Urothelium cell line (cell line): ENCODE measurements around the gene ADARB1.

Experiments used
- DNase-seq: peaks from one replicate; pipeline ENCODE4 v3.0.0; 2011; ENCODE audit warnings: low spot score, mixed read lengths
- FAIRE-seq: peaks from 2 replicates; lab custom pipeline; 2011; peaks lifted over from hg19 to GRCh38; lab: Jason Lieb, UNC

Gene ADARB1

DNA sequence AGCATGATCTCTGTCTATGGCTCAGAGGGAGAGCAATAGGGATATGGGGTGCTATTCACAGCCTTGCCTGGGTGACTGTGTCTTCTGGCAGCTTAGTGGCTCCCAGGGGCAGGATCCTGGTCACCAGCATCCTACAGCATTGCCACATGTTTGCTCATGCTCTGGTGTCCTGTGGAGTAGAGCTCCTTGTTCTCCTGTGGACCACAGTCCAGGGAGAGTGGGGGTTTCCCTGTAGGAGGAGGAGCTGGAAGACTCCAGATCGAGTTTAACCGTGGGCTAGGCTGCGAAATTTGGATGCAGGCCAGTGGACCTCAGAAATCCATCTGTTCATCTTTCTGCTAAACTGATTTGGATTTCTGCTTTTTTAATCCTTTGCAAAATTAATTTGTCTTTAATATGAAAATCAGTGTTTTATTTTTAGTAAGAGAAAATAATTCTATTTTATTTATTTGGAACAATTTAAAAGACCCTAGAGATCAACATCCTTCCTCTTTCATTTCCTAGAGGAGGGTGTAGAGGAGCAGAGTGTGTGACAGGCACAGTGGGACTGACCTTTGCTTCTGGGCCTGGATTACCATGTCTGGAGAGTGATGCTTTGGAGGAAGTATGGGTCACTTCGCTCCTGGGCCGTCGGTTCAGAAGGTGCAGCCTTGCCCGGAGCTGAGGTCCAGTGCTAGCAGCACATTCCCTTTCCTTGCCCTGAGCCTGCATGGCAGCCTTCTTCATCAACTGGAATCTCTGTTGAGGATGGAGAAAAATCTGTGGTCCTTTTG, 17.4 kb downstream of the ADARB1 start:
- DNase-seq (no peak), FAIRE-seq (no peak)

DNA sequence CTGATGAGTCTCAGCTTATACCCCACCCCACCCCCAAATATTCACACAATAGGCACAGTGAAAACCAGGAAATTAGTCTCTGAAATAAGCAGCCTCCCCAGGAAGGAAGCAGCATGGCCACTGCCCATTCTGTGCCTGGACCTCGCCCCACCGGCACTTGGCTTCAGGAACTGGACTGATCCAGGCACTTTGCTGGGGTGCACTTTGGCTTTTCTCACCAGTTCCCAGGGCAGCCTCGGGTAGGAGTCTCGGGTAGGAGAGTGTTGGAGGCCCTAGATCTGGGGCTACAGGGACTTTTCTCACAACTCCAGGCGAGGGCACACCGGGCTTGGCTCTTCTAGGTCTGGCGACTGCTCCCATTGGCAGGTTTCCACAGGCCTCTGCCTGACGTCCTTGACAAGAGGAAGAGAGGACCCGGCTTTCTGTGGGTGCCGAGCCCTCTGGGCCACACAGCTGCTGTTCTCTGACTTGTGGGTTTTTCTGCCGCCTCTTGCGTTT, 18.7 kb downstream of the ADARB1 start:
- DNase-seq (no peak), FAIRE-seq (no peak)

DNA sequence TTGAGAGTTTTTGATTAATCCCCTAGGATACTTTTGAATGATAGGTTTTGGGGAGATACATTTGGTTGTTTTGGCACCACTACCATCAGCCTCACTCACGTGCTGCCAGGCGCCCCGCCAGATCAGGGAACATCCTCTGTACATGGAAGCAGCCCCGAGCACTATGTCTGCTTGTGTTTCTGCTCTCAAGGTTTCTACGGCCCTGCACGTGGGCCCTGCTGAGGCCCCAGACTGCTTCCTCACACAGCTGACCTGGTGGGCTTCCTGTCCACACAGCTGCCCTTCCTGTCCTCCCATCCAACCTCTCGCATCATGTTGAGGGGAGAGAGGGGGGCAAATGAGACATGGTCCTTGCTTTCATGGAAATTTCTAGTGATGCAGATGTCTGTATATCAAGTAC, 20.0 kb downstream of the ADARB1 start:
- DNase-seq (no peak), FAIRE-seq (no peak)

DNA sequence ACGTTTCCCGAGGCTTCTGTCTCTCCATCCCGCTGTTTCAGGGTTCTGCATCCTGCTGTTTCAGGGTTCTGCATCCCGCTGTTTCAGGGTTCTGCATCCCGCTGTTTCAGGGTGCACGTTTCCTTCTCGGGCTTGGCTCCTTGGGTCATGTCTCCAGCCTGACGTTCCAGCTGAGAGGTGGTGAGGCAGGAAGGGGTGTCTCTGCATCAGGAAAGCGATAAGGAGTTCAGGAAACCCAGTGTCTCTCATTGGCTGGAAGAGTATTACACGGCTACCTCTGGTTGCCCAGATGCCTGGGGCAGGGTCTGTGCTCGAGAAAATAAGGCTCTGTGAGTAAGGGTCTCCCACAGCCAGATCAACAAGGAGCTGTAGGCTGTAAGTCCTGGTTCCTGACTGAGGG, 21.1 kb downstream of the ADARB1 start:
- DNase-seq (no peak), FAIRE-seq (no peak)

DNA sequence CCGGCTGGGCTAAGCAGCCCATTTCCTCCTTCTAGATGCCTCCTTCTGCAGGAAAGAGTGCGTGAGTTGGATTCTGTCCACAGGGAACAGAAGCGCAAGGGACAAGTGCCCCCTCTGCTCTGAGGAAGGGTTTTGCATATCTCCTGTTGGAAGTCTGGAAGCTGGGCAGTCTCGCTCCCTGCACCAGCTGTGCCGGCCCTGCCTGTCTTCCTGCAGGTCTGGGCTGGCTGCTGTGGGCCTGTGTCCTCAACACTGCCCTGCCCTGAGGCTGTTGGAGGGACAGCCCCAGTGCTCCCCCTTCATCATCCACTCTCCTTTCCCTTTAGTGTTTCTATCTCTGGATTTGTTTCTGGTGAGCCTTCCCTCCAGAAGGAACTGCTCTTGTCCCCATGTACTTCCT, 21.8 kb downstream of the ADARB1 start:
- DNase-seq, result no peak
- FAIRE-seq, result no peak

DNA sequence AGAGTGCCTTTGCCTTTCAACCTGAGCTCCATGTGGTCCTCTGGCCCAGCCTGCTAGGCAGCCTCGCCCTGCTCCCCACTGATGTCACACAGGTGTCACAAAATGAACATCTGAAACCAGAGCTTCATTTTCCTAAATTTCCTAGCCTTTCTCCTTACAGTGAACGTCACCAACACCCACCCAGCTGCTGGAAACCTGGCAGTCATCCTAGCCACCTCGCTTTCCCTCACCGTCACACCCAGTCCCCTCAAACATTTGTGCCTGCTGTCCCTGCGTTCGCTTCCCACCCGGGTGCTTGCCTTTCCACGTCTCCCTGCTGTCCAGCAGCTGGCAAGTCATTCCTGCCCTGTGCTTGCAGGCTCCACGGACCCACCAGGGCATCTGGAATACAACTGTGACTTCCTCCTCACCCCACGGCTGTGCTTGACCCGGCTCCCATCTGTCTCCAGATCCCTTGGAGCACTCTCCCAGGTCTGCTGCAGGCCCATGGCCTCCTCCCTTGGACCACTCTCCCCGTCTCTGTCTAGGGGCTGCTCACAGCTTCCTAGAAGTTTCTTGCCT, 23.5 kb downstream of the ADARB1 start:
- DNase-seq (no peak), FAIRE-seq (no peak)

DNA sequence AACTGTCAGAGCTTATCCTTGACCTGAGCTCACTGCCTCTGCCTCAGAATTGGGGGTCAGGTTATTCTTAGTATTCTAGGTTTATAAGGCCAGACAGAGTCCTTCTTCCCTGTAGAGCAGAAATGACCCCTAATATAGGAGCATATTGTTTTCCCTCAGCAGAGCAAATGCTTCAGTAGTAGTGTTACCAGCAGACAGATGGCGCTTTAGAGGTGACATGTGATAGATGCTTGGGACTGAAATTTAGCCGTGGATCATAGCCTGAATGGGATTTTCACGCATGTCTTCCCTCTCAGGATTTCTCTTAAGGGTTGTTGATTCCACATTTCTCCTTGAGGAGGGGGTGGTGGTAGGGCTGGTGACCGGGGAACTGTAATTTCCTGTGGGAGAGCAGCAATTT, 24.5 kb downstream of the ADARB1 start:
- DNase-seq (no peak), FAIRE-seq (no peak)

DNA sequence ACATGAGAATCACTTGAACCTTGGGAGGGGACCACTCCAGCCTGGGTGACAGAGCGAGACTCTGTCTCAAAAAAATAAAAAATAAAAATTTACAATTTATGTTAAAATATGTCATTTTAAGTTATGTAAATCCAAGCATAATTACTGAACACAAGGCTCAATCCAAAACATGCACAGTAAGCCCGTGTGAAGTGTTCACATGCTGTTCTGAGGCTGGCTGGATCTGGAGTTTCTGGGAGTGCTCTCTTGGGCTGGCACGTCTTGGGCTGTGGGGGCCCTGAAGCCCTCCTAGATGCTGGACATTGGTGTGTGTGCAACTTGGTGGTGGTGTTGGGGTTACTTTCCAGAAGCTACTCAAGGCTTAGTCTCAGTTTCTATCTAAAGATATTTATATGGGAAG, 25.2 kb downstream of the ADARB1 start:
- DNase-seq (no peak), FAIRE-seq (no peak)

DNA sequence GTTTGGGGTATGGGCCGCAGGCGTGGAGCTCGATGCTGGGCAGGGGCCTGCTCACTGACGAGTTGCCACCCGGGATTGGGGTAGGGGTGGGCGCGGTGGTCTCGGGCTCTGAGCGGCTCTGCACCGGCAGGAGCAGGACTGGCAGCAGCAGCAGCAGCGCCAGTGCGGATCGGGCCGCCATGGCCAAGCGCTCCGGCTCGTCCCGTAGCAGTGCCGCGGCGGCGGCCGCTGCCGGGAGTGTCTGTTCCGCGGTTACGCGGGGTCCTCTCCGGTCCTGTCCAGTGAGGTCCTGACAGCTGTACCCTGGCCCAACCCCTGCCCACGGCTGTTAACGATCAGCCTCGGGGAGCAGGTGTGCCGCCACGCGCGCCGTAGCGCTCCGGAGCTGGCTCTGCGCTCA, 26.5 kb downstream of the ADARB1 start:
- FAIRE-seq (no peak), DNase-seq (no peak)

DNA sequence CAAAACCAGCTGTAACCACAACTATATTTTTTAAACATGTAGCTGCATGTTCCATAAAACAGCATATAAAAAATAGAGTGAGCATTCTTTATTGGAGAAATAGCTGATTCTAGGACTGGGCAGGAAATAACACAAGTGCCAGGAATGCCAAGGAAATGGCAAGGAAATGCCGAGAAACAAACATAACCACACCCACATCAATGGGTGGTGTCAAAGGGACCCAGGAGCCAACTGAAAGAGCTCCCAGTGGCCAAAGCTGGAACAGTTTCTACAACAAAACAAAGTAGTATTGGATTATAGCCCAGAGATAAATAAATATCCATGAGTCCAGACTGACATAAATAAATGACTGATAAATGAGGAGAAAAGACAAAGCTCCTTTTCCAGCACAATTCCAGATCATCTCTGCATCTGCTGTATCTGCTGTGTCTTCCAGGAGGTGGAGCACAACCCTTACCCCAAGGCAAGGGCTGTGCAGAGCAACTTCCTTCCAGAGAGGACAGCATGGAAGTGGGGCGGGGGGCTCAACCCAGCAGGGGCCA, 28.1 kb downstream of the ADARB1 start:
- DNase-seq (peak; percentile 33), FAIRE-seq (no peak)

DNA sequence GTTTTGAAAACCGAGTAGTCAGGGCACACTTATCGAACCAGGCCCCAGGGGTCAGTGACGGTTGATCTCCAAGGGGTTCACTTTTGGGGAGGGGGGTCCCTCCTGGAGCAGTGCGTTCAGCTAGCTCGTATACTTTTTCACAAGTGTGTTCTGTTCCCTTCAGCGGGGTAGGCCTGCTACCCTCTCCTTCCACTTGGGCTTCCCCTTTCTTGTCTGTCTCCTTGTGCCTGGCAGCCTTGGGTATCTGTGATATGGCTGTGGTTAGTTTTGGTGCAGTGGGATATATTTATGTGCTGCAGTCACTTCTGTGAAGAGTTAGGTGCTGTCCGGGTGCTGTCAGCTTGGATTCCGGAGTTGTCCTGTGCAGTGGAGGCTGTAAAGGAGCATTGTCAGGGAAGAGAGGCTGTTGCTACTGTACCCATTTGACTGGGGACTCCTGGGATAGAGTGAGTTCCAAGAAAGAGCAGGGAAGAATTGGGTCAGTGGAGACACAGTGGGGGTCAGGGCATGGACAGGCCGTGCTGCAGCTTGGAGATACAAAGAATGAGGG, 29.7 kb downstream of the ADARB1 start:
- DNase-seq, result no peak
- FAIRE-seq, result no peak

DNA sequence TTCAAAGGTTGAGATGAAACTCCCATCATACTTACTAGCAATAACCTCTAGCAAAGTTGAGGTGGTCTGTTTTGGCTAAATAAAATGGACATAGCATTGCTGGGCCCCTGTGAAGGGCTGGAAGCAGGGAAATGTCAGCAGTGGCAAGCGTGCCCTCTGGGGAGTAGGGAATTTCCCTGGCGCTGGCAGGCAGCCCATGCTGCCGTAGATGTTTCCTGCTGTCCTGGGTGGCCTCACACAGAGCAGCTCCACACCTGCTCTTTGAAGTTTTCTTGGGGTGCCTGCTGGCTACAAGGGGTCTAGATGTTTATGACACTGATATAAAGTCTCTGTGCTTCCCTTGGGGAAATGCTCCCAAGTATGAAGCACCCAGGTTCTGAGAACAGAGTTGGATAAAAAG, 30.2 kb downstream of the ADARB1 start:
- DNase-seq, result peak; percentile 39
- no peak for FAIRE-seq

DNA sequence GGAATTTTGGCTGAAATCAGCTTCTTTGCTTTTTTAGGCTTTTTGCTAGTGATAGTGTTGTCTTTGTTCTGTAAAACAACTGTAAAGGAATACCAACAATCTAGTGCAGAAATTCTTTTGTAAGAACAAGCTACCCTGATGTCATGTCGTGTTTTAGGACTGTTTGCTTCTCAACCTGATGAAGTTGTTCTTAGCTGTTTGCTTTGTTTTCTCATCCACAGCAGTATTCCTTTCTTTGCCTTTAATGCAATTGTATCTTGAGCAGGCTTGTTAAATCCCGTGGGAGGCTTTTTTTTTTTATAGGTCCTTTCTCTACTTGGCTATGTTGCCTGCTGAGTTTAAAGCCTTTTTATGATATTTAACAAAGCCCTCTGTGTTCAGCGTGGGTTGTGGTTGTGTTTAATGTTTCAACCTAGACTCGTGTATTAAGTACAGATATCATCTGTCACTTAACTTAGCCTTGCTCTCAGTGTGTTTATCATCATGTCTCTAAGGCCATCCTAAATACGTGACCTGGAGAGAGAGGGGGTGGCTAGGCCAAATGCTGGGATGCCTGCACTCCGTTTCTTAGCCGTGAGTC, 31.6 kb downstream of the ADARB1 start:
- FAIRE-seq, result no peak
- DNase-seq, result no peak

DNA sequence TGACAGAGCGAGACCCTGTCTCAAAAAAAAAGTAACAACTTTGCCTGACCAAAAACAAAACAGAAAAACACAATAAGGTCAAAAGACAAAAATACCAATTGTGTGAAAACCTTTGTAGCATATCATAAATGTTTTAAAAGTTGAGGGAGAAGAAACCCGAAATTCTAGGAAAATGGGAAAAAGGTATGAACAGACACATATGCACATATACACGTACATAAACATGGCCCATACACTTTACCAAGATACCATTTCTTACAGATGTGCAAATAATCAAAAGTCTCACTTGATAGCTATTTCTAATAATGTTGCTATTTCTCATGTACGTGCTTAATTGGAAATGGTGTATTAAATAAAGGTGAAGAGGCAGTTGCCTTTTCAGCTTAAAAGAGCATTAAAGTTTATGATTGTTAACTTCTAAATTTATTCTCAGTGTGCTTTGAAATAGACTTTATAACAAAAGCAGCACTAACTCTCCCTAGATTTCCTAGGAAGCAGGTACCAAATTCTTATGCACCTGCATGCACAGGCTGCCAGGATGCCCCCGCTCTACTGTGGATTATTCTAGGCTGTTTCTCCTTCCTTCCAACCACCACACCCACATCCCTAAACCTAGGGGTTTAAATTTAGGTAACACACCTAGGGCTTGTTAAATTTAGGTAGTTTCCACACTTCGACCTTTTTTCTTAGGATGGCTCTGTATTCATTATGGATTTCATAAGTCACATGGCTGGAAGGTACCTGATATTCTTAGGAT, 33.8 kb downstream of the ADARB1 start:
- FAIRE-seq, result no peak
- DNase-seq, result no peak

DNA sequence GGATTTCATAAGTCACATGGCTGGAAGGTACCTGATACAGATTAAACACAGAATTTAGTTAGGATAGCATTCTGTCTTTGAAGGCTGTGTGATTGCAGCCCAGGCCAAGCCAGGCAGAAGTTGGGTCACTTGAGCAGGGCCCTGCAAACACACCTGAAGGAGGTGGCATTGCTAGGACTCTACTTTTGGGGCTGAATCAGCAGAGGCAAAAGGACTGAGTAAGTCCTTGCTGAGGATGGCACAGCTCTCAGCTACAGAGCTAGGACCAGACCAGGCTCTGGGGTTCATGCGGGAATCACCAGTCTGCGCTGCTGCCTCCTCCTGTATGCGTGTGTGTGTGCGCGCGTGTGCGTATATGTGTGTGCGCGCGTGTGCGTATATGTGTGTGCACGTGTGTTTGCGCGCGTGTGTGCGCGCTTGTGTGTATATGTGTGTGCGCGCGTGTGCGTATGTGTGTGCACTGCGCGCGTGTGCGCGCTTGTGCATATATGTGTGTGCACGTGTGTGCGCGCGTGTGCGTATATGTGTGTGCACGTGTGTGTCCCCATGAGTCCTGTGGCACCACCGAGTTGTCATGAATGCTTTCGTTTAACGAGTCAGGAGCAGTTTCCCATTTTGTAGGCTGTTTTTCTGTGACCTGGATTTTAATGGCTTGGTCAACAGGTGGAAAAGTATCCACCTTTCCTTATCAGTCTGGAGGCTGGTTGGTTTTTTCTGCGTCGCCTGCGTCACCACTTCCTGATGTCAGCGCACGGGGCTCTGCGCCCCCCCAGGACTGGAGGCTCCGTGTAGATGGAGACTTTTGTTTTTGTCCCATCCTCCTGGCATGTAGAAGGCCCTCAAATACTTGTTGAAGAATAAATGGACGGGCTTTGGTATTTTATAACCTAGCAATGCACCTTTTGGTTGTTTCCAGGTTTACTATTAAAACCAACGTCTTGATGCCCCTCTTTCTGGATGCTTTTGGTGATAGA, 34.7 kb downstream of the ADARB1 start:
- FAIRE-seq (no peak), DNase-seq (no peak)

DNA sequence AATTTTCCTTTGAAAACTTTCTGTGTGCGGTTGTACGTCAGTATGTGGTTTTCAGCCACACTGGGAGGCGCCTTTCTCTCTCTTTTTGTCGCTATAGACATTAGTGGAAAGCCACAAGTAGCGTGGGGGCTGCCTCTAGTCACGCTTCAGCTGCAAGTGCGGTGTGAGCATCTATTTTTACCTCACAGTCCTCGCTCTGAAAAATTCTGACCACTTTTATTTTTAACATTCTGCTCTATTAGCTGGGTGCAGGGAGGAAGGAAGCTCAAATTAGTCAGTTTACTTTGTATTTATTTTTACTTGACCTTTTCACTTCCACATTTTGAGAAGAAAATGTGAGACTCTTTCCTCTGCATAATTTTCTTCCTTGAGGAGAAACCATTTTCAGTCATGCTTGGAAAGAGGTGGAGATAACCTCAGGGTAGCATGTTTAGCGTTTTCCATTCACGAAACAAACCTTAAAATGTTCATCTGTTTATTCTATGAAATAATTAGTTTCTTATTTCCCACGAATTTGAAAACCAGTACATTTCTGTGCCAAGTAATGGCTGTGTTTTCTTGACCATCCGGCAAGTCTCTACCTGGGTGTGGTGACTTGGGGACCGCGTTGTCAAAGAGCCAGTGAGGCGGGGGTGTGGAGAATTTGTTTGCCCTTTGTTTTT, 35.6 kb downstream of the ADARB1 start:
- DNase-seq (no peak), FAIRE-seq (no peak)

DNA sequence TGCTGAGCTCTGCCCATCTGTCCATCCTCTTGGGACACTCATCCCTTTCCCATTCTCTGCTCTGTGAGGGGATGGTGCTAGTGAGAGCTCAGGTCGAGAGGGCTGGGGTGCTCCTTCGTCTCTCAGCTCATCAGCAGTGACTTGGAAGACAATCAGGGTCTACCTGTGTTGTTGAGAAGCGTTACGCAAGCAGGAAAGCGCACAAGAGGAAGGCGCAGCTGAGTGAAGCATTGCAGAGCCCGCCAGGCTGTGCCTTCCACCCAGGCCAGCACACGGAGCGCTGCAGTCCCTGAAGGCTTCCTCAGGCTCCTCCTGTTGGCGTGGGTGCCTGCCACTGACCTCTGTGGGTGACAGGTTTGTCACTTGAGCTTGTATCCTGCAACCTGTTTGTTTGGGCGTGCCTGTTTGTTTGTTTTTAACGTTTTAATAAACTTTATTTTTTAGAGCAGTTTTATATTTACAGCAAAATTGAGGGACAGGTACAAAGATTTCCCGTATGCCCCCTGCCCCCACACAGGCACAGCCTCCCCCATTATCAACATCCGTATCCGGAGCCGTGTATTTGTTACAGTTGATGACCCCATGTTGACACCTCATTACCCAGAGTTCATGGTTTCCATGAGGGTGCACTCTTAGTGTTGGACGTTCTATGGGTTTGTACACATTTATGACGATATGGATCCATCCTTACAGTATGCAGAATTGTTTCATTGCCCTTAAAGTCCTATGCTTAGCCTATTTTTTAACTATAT, 36.7 kb downstream of the ADARB1 start:
- FAIRE-seq (no peak), DNase-seq (no peak)

DNA sequence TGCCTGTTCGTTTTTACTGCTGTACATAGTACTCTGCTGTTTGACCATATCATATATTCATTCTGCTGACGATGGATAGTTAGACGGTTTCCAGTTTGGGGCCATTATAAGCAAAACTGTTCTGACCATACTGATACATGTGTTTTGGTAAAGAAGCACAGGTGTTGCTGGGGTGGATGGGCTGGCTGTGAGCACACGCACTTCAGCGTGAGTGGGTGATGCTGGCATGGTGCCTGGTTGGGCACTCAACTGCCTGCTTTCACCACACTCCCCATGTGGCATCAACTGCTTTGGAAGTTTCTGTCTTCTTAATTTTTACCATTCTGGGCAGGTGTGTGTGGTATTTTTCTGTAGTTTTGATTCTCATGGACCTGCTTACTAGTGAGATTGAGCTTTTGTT, 37.3 kb downstream of the ADARB1 start:
- FAIRE-seq (no peak), DNase-seq (no peak)

DNA sequence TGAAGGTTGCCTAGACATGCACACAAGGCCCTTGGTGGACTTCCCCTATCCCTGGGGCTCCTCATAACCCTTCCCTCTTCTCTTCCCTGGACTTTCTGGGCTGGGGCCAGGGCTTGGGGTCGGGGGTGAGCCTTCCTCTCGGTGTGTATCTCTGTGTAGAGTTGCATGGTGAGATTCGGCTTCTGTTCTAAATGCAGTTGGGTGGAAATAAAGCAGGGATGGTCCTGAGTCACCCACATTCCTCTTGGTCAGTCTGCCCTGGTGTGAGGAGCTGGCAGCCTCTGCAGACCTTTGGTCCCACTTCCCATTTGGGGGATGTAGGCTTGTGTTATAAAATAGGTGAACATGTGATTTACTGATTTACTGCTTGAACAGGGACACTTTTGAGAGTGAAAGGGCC, 38.0 kb downstream of the ADARB1 start:
- no peak for DNase-seq
- no peak for FAIRE-seq
